HUES6 (cell line): ENCODE data around the gene OLAH.

Source experiments
- H3K27ac ChIP-seq: 2 replicates; pipeline ENCODE4 v1.7.0; 2013; ENCODE audit warnings: low read depth, mild to moderate bottlenecking, low read length, inconsistent platforms
- H3K27me3 ChIP-seq: 2 replicates; pipeline ENCODE4 v1.6.1; 2013; ENCODE audit warnings: low read length; ENCODE audit not compliant: control insufficient read depth, insufficient read depth
- H3K36me3 ChIP-seq: 2 replicates; pipeline ENCODE4 v1.6.1; 2013; ENCODE audit warnings: low read length; ENCODE audit not compliant: control insufficient read depth, insufficient read depth
- H3K4me1 ChIP-seq: 2 replicates; pipeline ENCODE4 v1.6.1; 2013; ENCODE audit warnings: low read length; ENCODE audit not compliant: control insufficient read depth, insufficient read depth
- H3K4me3 ChIP-seq: 2 replicates; pipeline ENCODE4 v1.5.1; 2013; ENCODE audit warnings: low read depth, low read length
- H3K9ac ChIP-seq: one replicate; pipeline ENCODE4 v1.6.1; 2013; ENCODE audit warnings: mild to moderate bottlenecking, low read length
- H3K9me3 ChIP-seq: 2 replicates; pipeline ENCODE4 v1.6.1; 2013; ENCODE audit warnings: low read depth, low read length; ENCODE audit not compliant: control insufficient read depth, insufficient read depth

OLAH gene

GRCh38 chr10:15037691-15038090, 6.1 kb upstream of the OLAH start:
- H3K27ac ChIP-seq, result no peak overlapping the region
- no peaks in the 10 kb centered on the region for H3K27me3 ChIP-seq
- H3K9ac ChIP-seq, result no peak overlapping the region
- no peaks in the 10 kb centered on the region for H3K36me3 ChIP-seq
- peaks cover 7% of the 10 kb centered on the region for H3K4me1 ChIP-seq
- no peaks in the 10 kb centered on the region for H3K9me3 ChIP-seq
- no peak overlapping the region for H3K4me3 ChIP-seq

GRCh38 chr10:15038416-15038815, 5.3 kb upstream of the OLAH start:
- H3K4me1 ChIP-seq, result peaks cover 7% of the 10 kb centered on the region
- H3K4me3 ChIP-seq, result no peak overlapping the region
- H3K9ac ChIP-seq, result no peak overlapping the region
- no peaks in the 10 kb centered on the region for H3K9me3 ChIP-seq
- H3K36me3 ChIP-seq, result no peaks in the 10 kb centered on the region
- no peak overlapping the region for H3K27ac ChIP-seq
- no peaks in the 10 kb centered on the region for H3K27me3 ChIP-seq

DNA sequence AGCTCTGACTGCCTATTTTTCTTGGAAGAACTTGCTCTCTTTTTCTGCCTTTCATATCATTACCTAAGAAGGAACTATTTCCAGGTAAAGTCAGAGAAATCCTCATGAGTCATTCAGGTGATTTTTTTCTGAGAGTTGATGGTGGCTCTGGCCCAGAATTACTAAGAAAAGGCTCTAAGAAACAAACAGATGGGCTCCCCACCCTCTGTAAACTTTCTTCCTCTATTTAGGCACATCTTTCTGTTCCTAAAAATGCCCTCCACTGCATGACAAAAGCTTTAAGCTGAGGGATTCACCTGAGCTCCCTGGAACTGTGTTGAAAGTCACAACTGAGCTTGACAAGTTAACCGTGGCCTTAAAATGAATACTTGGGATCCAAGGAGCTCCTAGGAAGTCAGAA, 1.6 kb downstream of the OLAH start:
- Histone ChIP-seq H3K4me1 (peaks cover 2% of the 10 kb centered on the region; the same call in 1 of the 2 replicates), H3K4me3 (no peak overlapping the region), H3K9ac (no peak overlapping the region), H3K27ac (no peak overlapping the region), H3K36me3 (no peaks in the 10 kb centered on the region), H3K9me3 (no peaks in the 10 kb centered on the region), H3K27me3 (no peaks in the 10 kb centered on the region)

- Histone ChIP-seq H3K4me1 (peaks cover 2% of the 10 kb centered on the region; the same call in 1 of the 2 replicates), H3K4me3 (no peak overlapping the region), H3K36me3 (no peaks in the 10 kb centered on the region), H3K9me3 (no peaks in the 10 kb centered on the region), H3K27me3 (no peaks in the 10 kb centered on the region), H3K9ac (no peak overlapping the region), H3K27ac (no peak overlapping the region)
Observed at GRCh38 chr10:15046626-15047025, 2.9 kb downstream of the OLAH start.

DNA sequence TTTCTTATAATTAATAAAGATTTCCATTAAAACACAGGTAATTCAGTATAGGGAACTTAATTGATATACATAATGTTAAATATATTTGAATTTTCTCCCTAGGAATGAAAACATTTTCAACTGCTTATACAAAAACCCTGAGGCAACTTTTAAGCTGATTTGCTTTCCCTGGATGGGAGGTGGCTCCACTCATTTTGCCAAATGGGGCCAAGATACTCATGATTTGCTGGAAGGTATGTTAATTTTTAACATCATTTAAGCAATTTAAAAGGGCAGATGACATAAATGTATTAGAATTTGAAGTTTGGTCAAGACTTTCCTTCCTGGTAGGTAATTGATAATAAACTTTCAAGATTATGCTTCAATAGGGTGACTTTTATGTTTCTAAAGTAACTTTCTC, 5.8 kb downstream of the OLAH start:
- Histone ChIP-seq H3K9ac (no peak overlapping the region), H3K27me3 (no peaks in the 10 kb centered on the region), H3K4me3 (no peak overlapping the region), H3K9me3 (no peaks in the 10 kb centered on the region), H3K36me3 (no peaks in the 10 kb centered on the region), H3K4me1 (peaks cover 2% of the 10 kb centered on the region; the same call in 1 of the 2 replicates), H3K27ac (no peak overlapping the region)

DNA sequence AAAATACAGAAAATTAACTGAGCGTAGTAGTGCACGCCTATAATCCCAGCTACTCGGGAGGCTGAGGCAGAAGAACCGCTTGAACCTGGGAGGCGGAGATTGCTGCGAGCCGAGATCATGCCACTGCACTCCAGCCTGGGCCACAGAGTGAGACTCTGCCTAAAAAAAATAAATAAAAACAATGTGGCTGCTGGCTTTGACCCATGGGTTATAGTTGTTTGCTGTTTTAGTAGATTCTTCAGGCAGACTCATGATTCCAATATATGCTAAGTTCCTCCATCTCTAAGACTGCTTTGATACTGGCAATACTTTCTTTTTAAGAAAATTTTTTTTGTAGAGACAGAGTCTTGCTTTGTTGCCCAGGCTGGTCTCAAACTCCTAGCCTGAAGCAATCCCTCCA, 8.4 kb downstream of the OLAH start:
- no peak overlapping the region for H3K4me3 ChIP-seq
- H3K27me3 ChIP-seq, result no peaks in the 10 kb centered on the region
- H3K9me3 ChIP-seq, result no peaks in the 10 kb centered on the region
- no peaks in the 10 kb centered on the region for H3K36me3 ChIP-seq
- no peaks in the 10 kb centered on the region for H3K4me1 ChIP-seq
- H3K27ac ChIP-seq, result no peak overlapping the region
- no peak overlapping the region for H3K9ac ChIP-seq

GRCh38 chr10:15053061-15053460, 9.3 kb downstream of the OLAH start:
- H3K4me3 ChIP-seq, result no peak overlapping the region
- no peaks in the 10 kb centered on the region for H3K4me1 ChIP-seq
- no peaks in the 10 kb centered on the region for H3K36me3 ChIP-seq
- H3K9ac ChIP-seq, result no peak overlapping the region
- no peaks in the 10 kb centered on the region for H3K9me3 ChIP-seq
- no peak overlapping the region for H3K27ac ChIP-seq
- H3K27me3 ChIP-seq, result no peaks in the 10 kb centered on the region

GRCh38 chr10:15058689-15059088, 14.9 kb downstream of the OLAH start:
- H3K4me3 ChIP-seq, result no peak overlapping the region
- no peaks in the 10 kb centered on the region for H3K27me3 ChIP-seq
- H3K36me3 ChIP-seq, result no peaks in the 10 kb centered on the region
- H3K9me3 ChIP-seq, result peaks cover 6% of the 10 kb centered on the region; the same call in 1 of the 2 replicates
- H3K9ac ChIP-seq, result no peak overlapping the region
- H3K27ac ChIP-seq, result no peak overlapping the region
- no peaks in the 10 kb centered on the region for H3K4me1 ChIP-seq

GRCh38 chr10:15059914-15060313, 16.2 kb downstream of the OLAH start:
- Histone ChIP-seq H3K9ac (no peak overlapping the region), H3K4me3 (no peak overlapping the region), H3K4me1 (no peaks in the 10 kb centered on the region), H3K36me3 (no peaks in the 10 kb centered on the region), H3K9me3 (peaks cover 6% of the 10 kb centered on the region), H3K27me3 (no peaks in the 10 kb centered on the region), H3K27ac (no peak overlapping the region)

DNA sequence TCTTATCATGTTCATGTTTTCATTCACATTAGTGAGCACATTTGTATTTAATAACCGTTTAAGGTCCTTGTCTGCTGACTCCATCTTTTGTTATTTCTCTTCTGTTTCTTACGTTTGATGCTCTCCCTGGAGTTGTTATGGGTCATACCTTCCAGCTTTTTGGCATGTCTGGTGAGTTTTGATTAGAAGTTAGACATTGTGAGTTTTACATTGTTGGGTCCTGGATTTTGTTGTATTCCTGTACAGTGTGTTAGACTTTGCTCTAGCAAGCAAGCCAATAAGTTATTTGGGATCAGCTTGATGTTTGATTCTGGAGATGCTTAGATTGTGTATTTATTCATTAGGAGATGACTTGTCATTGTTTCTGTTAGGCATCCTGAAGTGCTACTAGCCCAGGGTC, 16.9 kb downstream of the OLAH start:
- H3K4me1 ChIP-seq, result no peaks in the 10 kb centered on the region
- H3K36me3 ChIP-seq, result no peaks in the 10 kb centered on the region
- H3K9ac ChIP-seq, result no peak overlapping the region
- H3K27me3 ChIP-seq, result no peaks in the 10 kb centered on the region
- H3K4me3 ChIP-seq, result no peak overlapping the region
- peaks cover 13% of the 10 kb centered on the region for H3K9me3 ChIP-seq
- H3K27ac ChIP-seq, result no peak overlapping the region

GRCh38 chr10:15067154-15067553, 23.4 kb downstream of the OLAH start:
- no peaks in the 10 kb centered on the region for H3K36me3 ChIP-seq
- H3K4me3 ChIP-seq, result no peak overlapping the region
- no peak overlapping the region for H3K9ac ChIP-seq
- no peaks in the 10 kb centered on the region for H3K27me3 ChIP-seq
- H3K9me3 ChIP-seq, result peaks cover 21% of the 10 kb centered on the region
- H3K27ac ChIP-seq, result no peak overlapping the region
- H3K4me1 ChIP-seq, result no peaks in the 10 kb centered on the region

- H3K4me3 ChIP-seq, result no peak overlapping the region
Observed at GRCh38 chr10:15068802-15069201, 25.1 kb downstream of the OLAH start.

More at GRCh38 chr10:15068802-15069201, 25.1 kb downstream of the OLAH start:
- Histone ChIP-seq H3K9me3 (peaks cover 32% of the 10 kb centered on the region), H3K27me3 (no peaks in the 10 kb centered on the region), H3K36me3 (no peaks in the 10 kb centered on the region), H3K27ac (no peak overlapping the region), H3K9ac (no peak overlapping the region), H3K4me1 (no peaks in the 10 kb centered on the region)
